ENCODE measurements around the gene ARHGAP35.
A peak's percentile ranks its signal among the peaks of the same experiment; 100 is the strongest.
"Not testable (repeated sequence)": the region's sequence is repeated elsewhere in the genome, so short reads cannot be mapped to it uniquely, and the experiment has no call there.

The ARHGAP35 gene

GRCh38 chr19:46860846-46861690 lies at the start of gene ARHGAP35:
ARHGAP35 (plus strand) TSS chr19:46860997; CDS start chr19:46918676, 57,679 bp downstream.
- no peak for FAIRE-seq
- peak; percentile 81 for DNase-seq (ENCODE audit: extremely low spot score, insufficient read length, low read depth)

GRCh38 chr19:46812977-46813838 lies 47.6 kb upstream of the ARHGAP35 start:
- FAIRE-seq (no peak), DNase-seq (ENCODE audit: extremely low spot score, insufficient read length, low read depth) (no peak)

GRCh38 chr19:46813839-46814358 lies 46.9 kb upstream of the ARHGAP35 start:
- DNase-seq (ENCODE audit: extremely low spot score, insufficient read length, low read depth): no peak

GRCh38 chr19:46815833-46816627 lies 44.8 kb upstream of the ARHGAP35 start:
- no peak for FAIRE-seq
- DNase-seq (ENCODE audit: extremely low spot score, insufficient read length, low read depth): no peak

More at GRCh38 chr19:46813839-46814358, 46.9 kb upstream of the ARHGAP35 start:
- no peak for FAIRE-seq

GRCh38 chr19:46818812-46819211 lies 42.0 kb upstream of the ARHGAP35 start:
- FAIRE-seq: no peak
- DNase-seq (ENCODE audit: extremely low spot score, insufficient read length, low read depth): no peak

- no peak for FAIRE-seq
- no peak for DNase-seq (ENCODE audit: extremely low spot score, insufficient read length, low read depth)
Observed at GRCh38 chr19:46821512-46822409, 39.0 kb upstream of the ARHGAP35 start.

GRCh38 chr19:46822410-46822787 lies 38.4 kb upstream of the ARHGAP35 start:
- FAIRE-seq: not testable (repeated sequence)

GRCh38 chr19:46823049-46823448 lies 37.7 kb upstream of the ARHGAP35 start:
- no peak for FAIRE-seq
- DNase-seq (ENCODE audit: extremely low spot score, insufficient read length, low read depth): no peak

More at GRCh38 chr19:46822410-46822787, 38.4 kb upstream of the ARHGAP35 start:
- DNase-seq (ENCODE audit: extremely low spot score, insufficient read length, low read depth): not testable (repeated sequence)

- DNase-seq (ENCODE audit: extremely low spot score, insufficient read length, low read depth): no peak
Observed at GRCh38 chr19:46824890-46825730, 35.7 kb upstream of the ARHGAP35 start.

GRCh38 chr19:46825731-46826055 lies 35.1 kb upstream of the ARHGAP35 start:
- FAIRE-seq: peak; percentile 15
- no peak for DNase-seq (ENCODE audit: extremely low spot score, insufficient read length, low read depth)

More at GRCh38 chr19:46824890-46825730, 35.7 kb upstream of the ARHGAP35 start:
- peak; percentile 64 for FAIRE-seq

- no peak for DNase-seq (ENCODE audit: extremely low spot score, insufficient read length, low read depth)
- FAIRE-seq: no peak
Observed at GRCh38 chr19:46828484-46828883, 32.3 kb upstream of the ARHGAP35 start.

GRCh38 chr19:46830864-46831263 lies 29.9 kb upstream of the ARHGAP35 start:
- no peak for FAIRE-seq
- DNase-seq (ENCODE audit: extremely low spot score, insufficient read length, low read depth): no peak

- no peak for FAIRE-seq
Observed at GRCh38 chr19:46834121-46834520, 26.7 kb upstream of the ARHGAP35 start.

GRCh38 chr19:46834984-46835383 lies 25.8 kb upstream of the ARHGAP35 start:
- DNase-seq (ENCODE audit: extremely low spot score, insufficient read length, low read depth) (no peak), FAIRE-seq (no peak)

More at GRCh38 chr19:46834121-46834520, 26.7 kb upstream of the ARHGAP35 start:
- DNase-seq (ENCODE audit: extremely low spot score, insufficient read length, low read depth): no peak

- FAIRE-seq: no peak
Observed at GRCh38 chr19:46838160-46838559, 22.6 kb upstream of the ARHGAP35 start.

GRCh38 chr19:46839752-46840497 lies 20.9 kb upstream of the ARHGAP35 start:
- DNase-seq (ENCODE audit: extremely low spot score, insufficient read length, low read depth): no peak
- no peak for FAIRE-seq

More at GRCh38 chr19:46838160-46838559, 22.6 kb upstream of the ARHGAP35 start:
- no peak for DNase-seq (ENCODE audit: extremely low spot score, insufficient read length, low read depth)

GRCh38 chr19:46840498-46840942 lies 20.3 kb upstream of the ARHGAP35 start:
- peak; percentile 76 for FAIRE-seq

More at GRCh38 chr19:46840498-46840942, 20.3 kb upstream of the ARHGAP35 start:
- DNase-seq (ENCODE audit: extremely low spot score, insufficient read length, low read depth): no peak
